A549 (cell line): ENCODE measurements around the gene SSR1. TPM values are rescaled to one million over a fixed set of nuclear protein-coding genes. Genes with fewer than 3 reads are reported as not detected.

ENCODE experiments used
- ATAC-seq, 2 experiments: fragments of 200-7000 bp in 1 of 2; fragments of >200 bp in 1 of 2; cut with Nextera tagmentation in 1 of 2; cut with Tn5 transposase in 1 of 2; 3 replicates each; pipeline versions ENCODE4 v1.8.0 to v1.9.1; 2018 to 2020; ENCODE audit warnings: mild to moderate bottlenecking in 1 of 2, moderate library complexity in 1 of 2
- CTCF ChIA-PET: fragments of 300-600 bp; sonication (Branson Sonifier 250); formaldehyde crosslinking; extraction: SDS; loops from one replicate; lab custom pipeline; 2021; ENCODE audit warnings: antibody characterized with exemption, inconsistent platforms; lab: Yijun Ruan, JAX
- POLR2A ChIA-PET: fragments of 350-600 bp; formaldehyde crosslinking; extraction: SDS; loops from one replicate; lab custom pipeline; 2021; ENCODE audit warnings: antibody characterized with exemption, inconsistent platforms; lab: Yijun Ruan, JAX
- DNase-seq, 2 experiments: peaks; one replicate each; pipeline versions ENCODE4 v3.0.0 to v3.0.0-alpha.2; 2011 to 2016; ENCODE audit warnings: low read depth in 1 of 2, low spot score in 1 of 2
- FAIRE-seq: peaks from 2 replicates; lab custom pipeline; 2011; peaks lifted over from hg19 to GRCh38; lab: Jason Lieb, UNC
- H3K27ac ChIP-seq, 2 experiments: fragments of >200 bp; sonication (Bioruptor Twin); formaldehyde crosslinking; 3 replicates each; pipeline ENCODE4 v1.5.1; 2016 to 2017
- H3K4me1 ChIP-seq: fragments of >200 bp; sonication (Bioruptor Twin); formaldehyde crosslinking; 3 replicates; pipeline ENCODE4 v1.6.1; 2016
- H3K4me2 ChIP-seq: fragments of >200 bp; sonication (Bioruptor Twin); formaldehyde crosslinking; 3 replicates; pipeline ENCODE4 v1.6.1; 2016
- H3K4me3 ChIP-seq: fragments of >200 bp; sonication (Bioruptor Twin); formaldehyde crosslinking; 3 replicates; pipeline ENCODE4 v1.5.1; 2016
- H3K9me3 ChIP-seq: fragments of >200 bp; sonication (Bioruptor Twin); formaldehyde crosslinking; 3 replicates; pipeline ENCODE4 v1.6.1; 2016
- CBX2 ChIP-seq: fragments of 200-600 bp; sonication (generic); IDR thresholded peaks from 2 replicates; pipeline ENCODE4 v1.6.1; 2016; ENCODE audit warnings: low read depth, mild to moderate bottlenecking, borderline replicate concordance
- CHD4 ChIP-seq: fragments of 200-600 bp; sonication (generic); IDR thresholded peaks from 2 replicates; pipeline ENCODE4 v1.6.1; 2016; ENCODE audit warnings: antibody characterized with exemption, mild to moderate bottlenecking, borderline replicate concordance
- EHMT2 ChIP-seq: fragments of 200-600 bp; sonication (generic); IDR thresholded peaks from 2 replicates; pipeline ENCODE4 v1.6.1; 2016; ENCODE audit warnings: antibody characterized with exemption, low read depth, mild to moderate bottlenecking, moderate library complexity
- EP300 ChIP-seq, 2 experiments: fragments of >200 bp; sonication (Bioruptor Twin); formaldehyde crosslinking; IDR thresholded peaks; 2 replicates in 1 of 2; 3 replicates in 1 of 2; pipeline ENCODE4 v1.6.1; 2016 to 2017
- FOSL2 ChIP-seq, 2 experiments: fragments of 450-650 bp in 1 of 2; fragments of >200 bp in 1 of 2; sonication (Bioruptor Twin) in 1 of 2; formaldehyde crosslinking; IDR thresholded peaks; 2 replicates each; pipeline versions ENCODE4 v1.5.0 to v1.6.1; 2016 to 2020; ENCODE audit warnings: mild to moderate bottlenecking in 1 of 2, moderate library complexity in 1 of 2
- FOXS1 ChIP-seq: fragments of 250-450 bp; sonication (Bioruptor Pico); IDR thresholded peaks from 2 replicates; pipeline ENCODE4 v1.5.0; 2020; ENCODE audit warnings: mild to moderate bottlenecking, moderate library complexity
- GATA3 ChIP-seq: IDR thresholded peaks from 2 replicates; pipeline ENCODE4 v1.6.1; 2012; ENCODE audit warnings: borderline replicate concordance
- HEYL ChIP-seq: fragments of 250-450 bp; sonication (Bioruptor Pico); IDR thresholded peaks from 2 replicates; pipeline ENCODE4 v1.8.0; 2021; ENCODE audit warnings: mild to moderate bottlenecking, moderate library complexity
- HMGXB4 ChIP-seq: fragments of 250-450 bp; sonication (Bioruptor Pico); IDR thresholded peaks from 2 replicates; pipeline ENCODE4 v1.5.0; 2021; ENCODE audit warnings: mild to moderate bottlenecking, moderate library complexity, borderline replicate concordance
- HOXB13 ChIP-seq: fragments of 250-450 bp; sonication (Bioruptor Pico); IDR thresholded peaks from 2 replicates; pipeline ENCODE4 v1.5.0; 2020; ENCODE audit warnings: low read depth, mild to moderate bottlenecking, moderate library complexity
- JUN ChIP-seq, 2 experiments: fragments of >200 bp; sonication (Bioruptor Twin); formaldehyde crosslinking; IDR thresholded peaks; 2 replicates in 1 of 2; 3 replicates in 1 of 2; pipeline ENCODE4 v1.6.1; 2016 to 2017
- JUNB ChIP-seq: fragments of >200 bp; sonication (Bioruptor Twin); formaldehyde crosslinking; IDR thresholded peaks from 2 replicates; pipeline ENCODE4 v1.6.1; 2016
- KDM1A ChIP-seq: fragments of 200-600 bp; sonication (generic); IDR thresholded peaks from 2 replicates; pipeline ENCODE4 v1.6.1; 2016; ENCODE audit warnings: low read depth, mild to moderate bottlenecking
- KDM5A ChIP-seq: fragments of 200-600 bp; sonication (generic); IDR thresholded peaks from 2 replicates; pipeline ENCODE4 v1.6.1; 2016; ENCODE audit warnings: antibody characterized with exemption, mild to moderate bottlenecking
- MAFK ChIP-seq: fragments of 450-650 bp; IDR thresholded peaks from 2 replicates; pipeline ENCODE4 v1.6.1; 2014; ENCODE audit not compliant: partially characterized antibody
- MAX ChIP-seq: IDR thresholded peaks from 2 replicates; pipeline ENCODE4 v1.6.1; 2012
- MYC ChIP-seq: IDR thresholded peaks from 2 replicates; pipeline ENCODE4 v1.6.1; 2012; ENCODE audit warnings: mild to moderate bottlenecking, inconsistent platforms, low read length, improper control_type of control experiment, borderline replicate concordance
- POLR2AphosphoS2 ChIP-seq: conservative IDR thresholded peaks from 2 replicates; pipeline ENCODE4 v1.6.1; 2012; ENCODE audit warnings: low read length, improper control_type of control experiment, inconsistent platforms
- RAD21 ChIP-seq, 2 experiments: fragments of >200 bp in 1 of 2; sonication (Bioruptor Twin) in 1 of 2; formaldehyde crosslinking in 1 of 2; IDR thresholded peaks in 1 of 2; conservative IDR thresholded peaks in 1 of 2; 2 replicates in 1 of 2; 3 replicates in 1 of 2; pipeline ENCODE4 v1.6.1; 2012 to 2018; ENCODE audit warnings: inconsistent platforms in 1 of 2
- RARB ChIP-seq: fragments of 250-450 bp; sonication (Bioruptor Pico); IDR thresholded peaks from 2 replicates; pipeline ENCODE4 v1.8.0; 2021; ENCODE audit warnings: mild to moderate bottlenecking, moderate library complexity
- RCOR1 ChIP-seq: fragments of 150-350 bp; IDR thresholded peaks from 2 replicates; pipeline ENCODE4 v1.6.1; 2014; ENCODE audit warnings: antibody characterized with exemption, low read length, low read depth
- SREBF2 ChIP-seq: fragments of 450-650 bp; IDR thresholded peaks from 2 replicates; pipeline ENCODE4 v1.6.1; 2014; ENCODE audit warnings: mild to moderate bottlenecking, moderate library complexity
- TP53 ChIP-seq: fragments of 250-450 bp; sonication (Bioruptor Pico); IDR thresholded peaks from 2 replicates; pipeline ENCODE4 v1.5.0; 2021; ENCODE audit warnings: mild to moderate bottlenecking, moderate library complexity
- USF2 ChIP-seq: fragments of 450-650 bp; IDR thresholded peaks from 2 replicates; pipeline ENCODE4 v1.6.1; 2014; ENCODE audit warnings: antibody characterized with exemption
- ZC3H11A ChIP-seq: fragments of 450-650 bp; IDR thresholded peaks from 2 replicates; pipeline ENCODE4 v1.6.1; 2014; ENCODE audit warnings: antibody characterized with exemption, mild to moderate bottlenecking
- ZNF302 ChIP-seq: fragments of 250-450 bp; sonication (Bioruptor Pico); IDR thresholded peaks from 2 replicates; pipeline ENCODE4 v1.9.0; 2021; ENCODE audit warnings: inconsistent platforms, mild to moderate bottlenecking, moderate library complexity
- ZSCAN20 ChIP-seq: fragments of 250-450 bp; sonication (Bioruptor Pico); IDR thresholded peaks from 2 replicates; pipeline ENCODE4 v1.8.0; 2022; ENCODE audit warnings: mild to moderate bottlenecking, moderate library complexity
- WGBS: methylation state at CpG from one replicate; pipeline ENCODE4 v1.1.6; 2017; ENCODE audit errors: missing lambda C conversion rate; 5-methylcytosine and 5-hydroxymethylcytosine counted together
- polyA plus RNA-seq, 4 experiments: library from polyadenylated mRNA; depleted of rRNA in 3 of 4; stranded (reverse); fragments of >200 nt; fragmentation: RNase III in 1 of 4; extraction: RNeasy Plus Mini Kit Qiagen cat#74134 plus additional on column Dnase treatment in 1 of 4; gene quantifications; 2 replicates in 3 of 4; 3 replicates in 1 of 4; pipeline ENCODE4 v1.2.3, GENCODE V29; 2011 to 2017
- TF ChIP-seq, protein P1 (sequence below): fragments of 150-350 bp; IDR thresholded peaks from 2 replicates; pipeline ENCODE4 v1.6.1; 2014; ENCODE audit warnings: low read depth, mild to moderate bottlenecking, low read length

The SSR1 gene
- polyA plus RNA-seq, 2 of the 4 experiments (the other 2 are of a cell fraction): 84.8 to 201 TPM

DNA sequence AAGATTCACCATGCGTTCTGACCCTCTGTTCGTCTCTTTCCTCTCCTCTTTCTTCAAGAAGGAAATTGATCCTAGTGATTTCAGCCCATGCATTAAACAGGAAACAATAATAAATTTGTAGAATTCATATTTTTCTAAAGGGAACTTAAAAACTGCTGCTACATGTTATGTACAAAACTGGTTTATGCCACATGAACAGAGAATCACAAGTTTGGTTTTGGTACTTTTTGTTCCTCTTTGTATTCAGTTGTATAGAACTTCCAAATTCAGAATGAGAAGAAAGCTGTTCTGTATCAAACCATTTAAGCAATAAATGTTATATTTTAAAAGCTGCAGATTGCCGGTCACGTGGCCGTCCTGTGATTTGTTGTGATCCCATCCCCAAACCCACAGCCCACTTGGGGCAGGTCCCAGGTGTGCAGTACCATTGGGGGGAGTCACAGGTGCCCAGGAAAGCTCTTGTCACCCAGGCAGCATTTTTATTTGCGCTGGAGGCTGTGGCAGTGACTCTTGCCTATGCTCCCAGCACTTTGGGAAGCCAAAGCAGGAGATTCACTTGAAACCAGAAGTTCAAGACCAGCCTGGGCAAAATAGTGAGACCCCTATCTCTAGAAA is 61.2 kb downstream of the SSR1 start:
- ATAC-seq (no peak), FAIRE-seq (no peak), DNase-seq (no peak)
- H3K4me2 ChIP-seq: no peak overlapping the region
- H3K4me1 ChIP-seq: no peaks in the 10 kb centered on the region
- ChIA-PET CTCF (interaction anchor here (0.6 to 2.2 kb wide), 5 partner anchors 8 to 575 kb away, joined by 3 to 8 read pairs (median 3); no protein-coding TSS in a partner anchor), POLR2A (interaction anchor here (0.6 kb wide), 1 partner anchor 565 kb away, joined by 4 read pairs; no protein-coding TSS in a partner anchor)
- no peak overlapping the region for H3K27ac ChIP-seq
- H3K4me3 ChIP-seq: no peak overlapping the region
- H3K9me3 ChIP-seq: 0 out of 3 replicates have a peak, but pooled peaks cover 3% of the 10 kb centered on the region
- 94% methylated on average over 6 of the region's 6 CpGs for WGBS
- no peak for TF ChIP-seq POLR2AphosphoS2
- TF ChIP-seq, all 56 proteins: peak for 0

GRCh38 chr6:7250812-7251211 is 62.2 kb downstream of the SSR1 start:
- CTCF ChIA-PET: interaction anchor here (1.5 to 2.2 kb wide), 2 partner anchors 12 to 574 kb away, joined by 3 to 8 read pairs; no protein-coding TSS in a partner anchor
- Histone ChIP-seq H3K9me3 (0 out of 3 replicates have a peak, but pooled peaks cover 1% of the 10 kb centered on the region), H3K4me3 (no peak overlapping the region), H3K4me1 (no peaks in the 10 kb centered on the region), H3K4me2 (no peak overlapping the region), H3K27ac (no peak overlapping the region)
- TF ChIP-seq FOSL2 (IDR thresholded peaks at IDR 0.05) (no peak), FOSL2 (CRISPR knock-in tag; IDR thresholded peaks at IDR 0.05) (no peak), FOXS1 (CRISPR knock-in tag) (no peak), ZNF302 (no peak), JUN (IDR thresholded peaks at IDR 0.05) (no peak), ZC3H11A (no peak), HMGXB4 (no peak), RCOR1 (no peak), GATA3 (no peak), SREBF2 (no peak), JUNB (no peak), KDM5A (no peak), TP53 (no peak), MYC (no peak), MAX (no peak)
- TF ChIP-seq, protein P1, sequence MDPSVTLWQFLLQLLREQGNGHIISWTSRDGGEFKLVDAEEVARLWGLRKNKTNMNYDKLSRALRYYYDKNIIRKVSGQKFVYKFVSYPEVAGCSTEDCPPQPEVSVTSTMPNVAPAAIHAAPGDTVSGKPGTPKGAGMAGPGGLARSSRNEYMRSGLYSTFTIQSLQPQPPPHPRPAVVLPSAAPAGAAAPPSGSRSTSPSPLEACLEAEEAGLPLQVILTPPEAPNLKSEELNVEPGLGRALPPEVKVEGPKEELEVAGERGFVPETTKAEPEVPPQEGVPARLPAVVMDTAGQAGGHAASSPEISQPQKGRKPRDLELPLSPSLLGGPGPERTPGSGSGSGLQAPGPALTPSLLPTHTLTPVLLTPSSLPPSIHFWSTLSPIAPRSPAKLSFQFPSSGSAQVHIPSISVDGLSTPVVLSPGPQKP: no peak
- FAIRE-seq (no peak), ATAC-seq (no peak), DNase-seq (no peak)
- POLR2A ChIA-PET: no interaction called here
- WGBS: 95% methylated on average over 8 of the region's 8 CpGs

- Histone ChIP-seq H3K4me1 (no peaks in the 10 kb centered on the region), H3K27ac (no peak overlapping the region), H3K9me3 (no peaks in the 10 kb centered on the region), H3K4me3 (no peak overlapping the region), H3K4me2 (no peak overlapping the region)
- ATAC-seq (no peak), FAIRE-seq (no peak), DNase-seq (no peak)
- ChIA-PET POLR2A (no interaction called here), CTCF (interaction anchor here (1.5 to 4.3 kb wide), 3 partner anchors 11 to 573 kb away, joined by 3 to 19 read pairs (median 8); no protein-coding TSS in a partner anchor)
- 88% methylated on average over 5 of the region's 7 CpGs for WGBS
- TF ChIP-seq MAFK (no peak), CBX2 (no peak), RCOR1 (no peak), USF2 (no peak), HOXB13 (no peak), RARB (no peak), KDM1A (no peak), ZNF302 (no peak), CHD4 (no peak), EP300 (IDR thresholded peaks at IDR 0.05) (no peak), EHMT2 (no peak), RAD21 (conservative IDR thresholded peaks at IDR 0.05 in 1 of 2, IDR thresholded peaks at IDR 0.05 in 1 of 2) (no peak), HEYL (CRISPR knock-in tag) (no peak), ZSCAN20 (CRISPR knock-in tag) (no peak)
- TF ChIP-seq, protein P1: no peak
Observed at GRCh38 chr6:7249946-7250643, 62.9 kb downstream of the SSR1 start.
